ENCODE results near the gene PLVAP. TPM values are rescaled to one million over a fixed set of nuclear protein-coding genes. Genes with fewer than 3 reads are reported as not detected.

Gene PLVAP
- total RNA-seq, 1 experiment from 2014 or later = 0.08 TPM

- Histone ChIP-seq H3K27ac (ENCODE audit: low read length) (peak within 1 kb of the TSS; percentile 92), H3K9me3 (ENCODE audit: control insufficient read depth, insufficient read depth, low read depth, low read length) (no peaks in the 10 kb centered on the region), H3K36me3 (ENCODE audit: control insufficient read depth, insufficient read depth, low read length) (peaks cover 4% of the 10 kb centered on the region; the same call in 1 of the 2 replicates), H3K4me1 (ENCODE audit: control insufficient read depth, insufficient read depth, low read length) (peaks cover 34% of the 10 kb centered on the region), H3K4me3 (ENCODE audit: low read depth in 2 of 2, low read length in 2 of 2) (peak within 1 kb of the TSS; percentile 60 to 77), H3K27me3 (ENCODE audit: control insufficient read depth, insufficient read depth, low read length) (no peaks in the 10 kb centered on the region)
- TF ChIP-seq REST (IDR thresholded peaks at IDR 0.05; ENCODE audit: insufficient read depth in 1 of 2, low read depth in 2 of 2, low read length in 1 of 2) = 0 out of 4 replicates have a peak, but pooled peaks of 1 of the 2 experiments have one; percentile 4
- TF ChIP-seq, protein P1, sequence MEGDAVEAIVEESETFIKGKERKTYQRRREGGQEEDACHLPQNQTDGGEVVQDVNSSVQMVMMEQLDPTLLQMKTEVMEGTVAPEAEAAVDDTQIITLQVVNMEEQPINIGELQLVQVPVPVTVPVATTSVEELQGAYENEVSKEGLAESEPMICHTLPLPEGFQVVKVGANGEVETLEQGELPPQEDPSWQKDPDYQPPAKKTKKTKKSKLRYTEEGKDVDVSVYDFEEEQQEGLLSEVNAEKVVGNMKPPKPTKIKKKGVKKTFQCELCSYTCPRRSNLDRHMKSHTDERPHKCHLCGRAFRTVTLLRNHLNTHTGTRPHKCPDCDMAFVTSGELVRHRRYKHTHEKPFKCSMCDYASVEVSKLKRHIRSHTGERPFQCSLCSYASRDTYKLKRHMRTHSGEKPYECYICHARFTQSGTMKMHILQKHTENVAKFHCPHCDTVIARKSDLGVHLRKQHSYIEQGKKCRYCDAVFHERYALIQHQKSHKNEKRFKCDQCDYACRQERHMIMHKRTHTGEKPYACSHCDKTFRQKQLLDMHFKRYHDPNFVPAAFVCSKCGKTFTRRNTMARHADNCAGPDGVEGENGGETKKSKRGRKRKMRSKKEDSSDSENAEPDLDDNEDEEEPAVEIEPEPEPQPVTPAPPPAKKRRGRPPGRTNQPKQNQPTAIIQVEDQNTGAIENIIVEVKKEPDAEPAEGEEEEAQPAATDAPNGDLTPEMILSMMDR (IDR thresholded peaks at IDR 0.05) = peak; percentile 85
- no peak; the same call in 1 of the 2 replicates for TF ChIP-seq POLR2AphosphoS5 (IDR thresholded peaks at IDR 0.05; ENCODE audit: low read depth, low read length)
- TF ChIP-seq SIN3A (IDR thresholded peaks at IDR 0.05; ENCODE audit: borderline replicate concordance, insufficient read depth, low read depth, low read length) = peak; percentile 68; the same call in 1 of the 2 replicates
- peak; percentile 68 for TF ChIP-seq TCF7L2 (IDR thresholded peaks at IDR 0.05; ENCODE audit: low read depth, low read length)
- in situ Hi-C loops (cut with HindIII; ENCODE audit: low pct_unique_long_range_greater_than_20kb, low sequenced_read_pairs) (no loop called here), intact Hi-C loops (cut with micrococcal nuclease; ENCODE audit: unreplicated experiment) (loop anchor here (10.0 kb wide), 1 partner anchor 1089 kb away; the partner anchor contains the start of gene LRRC25)
- CTCF ChIA-PET = interaction anchor here (0.6 to 1.0 kb wide), 4 partner anchors 12 to 644 kb away, joined by 3 to 8 read pairs (median 5); no protein-coding TSS in a partner anchor
- no TSS peak for BruUV-seq (replicated peaks)
- DNase-seq (ENCODE audit: low read depth, low spot score) (peak; percentile 96), ATAC-seq (peak; percentile 84)
- POLR2A ChIA-PET = interaction anchor here (0.8 to 1.1 kb wide), 2 partner anchors 13 to 14 kb away, joined by 3 to 4 read pairs; no protein-coding TSS in a partner anchor
Observed at GRCh38 chr19:17305517-17306284, 71.4 kb downstream of the PLVAP start, which contains the start of gene MRPL34. Gene MRPL34, plus strand, starts transcription at chr19:17305872. Its CDS starts 21 bp downstream, at chr19:17305893.

GRCh38 chr19:17305216-17305516 lies 72.0 kb downstream of the PLVAP start:
- TF ChIP-seq REST (IDR thresholded peaks at IDR 0.05; ENCODE audit: insufficient read depth in 1 of 2, low read depth in 2 of 2, low read length in 1 of 2) (0 out of 4 replicates have a peak, but pooled peaks of 1 of the 2 experiments have one; percentile 27), POLR2AphosphoS5 (IDR thresholded peaks at IDR 0.05; ENCODE audit: low read depth, low read length) (no peak)
- Histone ChIP-seq H3K9me3 (ENCODE audit: control insufficient read depth, insufficient read depth, low read depth, low read length) (no peaks in the 10 kb centered on the region), H3K27ac (ENCODE audit: low read length) (peak overlapping the region; percentile 89), H3K4me3 (ENCODE audit: low read depth in 2 of 2, low read length in 2 of 2) (peak overlapping the region; percentile 7 to 30; a peak in 3 of 4 replicates), H3K4me1 (ENCODE audit: control insufficient read depth, insufficient read depth, low read length) (peaks cover 29% of the 10 kb centered on the region), H3K36me3 (ENCODE audit: control insufficient read depth, insufficient read depth, low read length) (peaks cover 2% of the 10 kb centered on the region; the same call in 1 of the 2 replicates), H3K27me3 (ENCODE audit: control insufficient read depth, insufficient read depth, low read length) (no peaks in the 10 kb centered on the region)
- intact Hi-C loops (cut with micrococcal nuclease; ENCODE audit: unreplicated experiment) = loop anchor here (10.0 kb wide), 1 partner anchor 1090 kb away; the partner anchor contains the start of gene LRRC25
- ChIA-PET POLR2A (interaction anchor here (0.8 to 1.1 kb wide), 2 partner anchors 12 to 13 kb away, joined by 3 to 4 read pairs; no protein-coding TSS in a partner anchor), CTCF (interaction anchor here (0.6 to 1.0 kb wide), 4 partner anchors 12 to 644 kb away, joined by 3 to 8 read pairs (median 5); no protein-coding TSS in a partner anchor)
- in situ Hi-C loops (cut with HindIII; ENCODE audit: low pct_unique_long_range_greater_than_20kb, low sequenced_read_pairs) = no loop called here
- BruUV-seq (replicated peaks) = no TSS peak
- ATAC-seq (no peak), DNase-seq (ENCODE audit: low read depth, low spot score) (no peak)
